ENCODE data around the gene C1RL. TPM values are rescaled to one million over a fixed set of nuclear protein-coding genes. Genes with fewer than 3 reads are reported as not detected.
A peak's percentile ranks its signal among the peaks of the same experiment; 100 is the strongest.

Gene C1RL
- total and polyA plus RNA-seq, 2 experiments from 2014 or later = 26.4 to 64.5 TPM

GRCh38 chr12:7122811-7123769 lies 14.1 kb upstream of the C1RL start:
- peak overlapping the region; percentile 57 for H3K27ac ChIP-seq
- no peak overlapping the region for H2AFZ ChIP-seq
- H3K4me2 ChIP-seq = peak overlapping the region; percentile 33
- no peaks in the 10 kb centered on the region for H3K36me3 ChIP-seq (replicated peaks; ENCODE audit: insufficient read depth, low read depth)
- DNase-seq (ENCODE audit: low spot score) = no peak
- no peaks in the 10 kb centered on the region for H3K4me1 ChIP-seq (ENCODE audit: insufficient read depth)
- H3K4me3 ChIP-seq = no peak overlapping the region
- H3K79me2 ChIP-seq = no peaks in the 10 kb centered on the region
- no peaks in the 10 kb centered on the region for H4K20me1 ChIP-seq (ENCODE audit: insufficient read depth, poor library complexity, severe bottlenecking)
- no peaks in the 10 kb centered on the region for H3K27me3 ChIP-seq
- TF ChIP-seq, protein P1, sequence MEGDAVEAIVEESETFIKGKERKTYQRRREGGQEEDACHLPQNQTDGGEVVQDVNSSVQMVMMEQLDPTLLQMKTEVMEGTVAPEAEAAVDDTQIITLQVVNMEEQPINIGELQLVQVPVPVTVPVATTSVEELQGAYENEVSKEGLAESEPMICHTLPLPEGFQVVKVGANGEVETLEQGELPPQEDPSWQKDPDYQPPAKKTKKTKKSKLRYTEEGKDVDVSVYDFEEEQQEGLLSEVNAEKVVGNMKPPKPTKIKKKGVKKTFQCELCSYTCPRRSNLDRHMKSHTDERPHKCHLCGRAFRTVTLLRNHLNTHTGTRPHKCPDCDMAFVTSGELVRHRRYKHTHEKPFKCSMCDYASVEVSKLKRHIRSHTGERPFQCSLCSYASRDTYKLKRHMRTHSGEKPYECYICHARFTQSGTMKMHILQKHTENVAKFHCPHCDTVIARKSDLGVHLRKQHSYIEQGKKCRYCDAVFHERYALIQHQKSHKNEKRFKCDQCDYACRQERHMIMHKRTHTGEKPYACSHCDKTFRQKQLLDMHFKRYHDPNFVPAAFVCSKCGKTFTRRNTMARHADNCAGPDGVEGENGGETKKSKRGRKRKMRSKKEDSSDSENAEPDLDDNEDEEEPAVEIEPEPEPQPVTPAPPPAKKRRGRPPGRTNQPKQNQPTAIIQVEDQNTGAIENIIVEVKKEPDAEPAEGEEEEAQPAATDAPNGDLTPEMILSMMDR (IDR thresholded peaks at IDR 0.05; ENCODE audit: poor library complexity) = no peak
- no peak for TF ChIP-seq EZH2phosphoT487 (IDR thresholded peaks at IDR 0.05; ENCODE audit: low read depth, severe bottlenecking, unreplicated experiment)
- no peak for TF ChIP-seq EZH2 (IDR thresholded peaks at IDR 0.05; ENCODE audit: borderline replicate concordance)
- H3K9me2 ChIP-seq (replicated peaks; ENCODE audit: insufficient read depth) = no peaks in the 10 kb centered on the region
- H3K9me3 ChIP-seq (ENCODE audit: low read depth) = no peaks in the 10 kb centered on the region
- WGBS (ENCODE audit: low lambda C conversion rate, missing lambda C conversion rate) = 83% methylated on average over 7 of the region's 7 CpGs

- Histone ChIP-seq H2AFZ (no peak overlapping the region), H3K4me1 (ENCODE audit: insufficient read depth) (no peaks in the 10 kb centered on the region), H3K4me3 (no peak overlapping the region), H3K27me3 (no peaks in the 10 kb centered on the region), H3K79me2 (no peaks in the 10 kb centered on the region), H3K9me2 (replicated peaks; ENCODE audit: insufficient read depth) (no peaks in the 10 kb centered on the region), H3K9me3 (ENCODE audit: low read depth) (no peaks in the 10 kb centered on the region), H4K20me1 (ENCODE audit: insufficient read depth, poor library complexity, severe bottlenecking) (no peaks in the 10 kb centered on the region), H3K4me2 (no peak overlapping the region), H3K27ac (no peak overlapping the region), H3K36me3 (replicated peaks; ENCODE audit: insufficient read depth, low read depth) (no peaks in the 10 kb centered on the region)
- WGBS (ENCODE audit: low lambda C conversion rate, missing lambda C conversion rate) = 91% methylated on average over 5 of the region's 5 CpGs
- TF ChIP-seq EZH2phosphoT487 (IDR thresholded peaks at IDR 0.05; ENCODE audit: low read depth, severe bottlenecking, unreplicated experiment) (no peak), EZH2 (IDR thresholded peaks at IDR 0.05; ENCODE audit: borderline replicate concordance) (no peak)
- TF ChIP-seq, protein P1 (IDR thresholded peaks at IDR 0.05; ENCODE audit: poor library complexity) = no peak
- no peak for DNase-seq (ENCODE audit: low spot score)
Measured at GRCh38 chr12:7121324-7121723, 12.3 kb upstream of the C1RL start.

GRCh38 chr12:7120166-7120565 lies 11.2 kb upstream of the C1RL start:
- 91% methylated on average over 5 of the region's 5 CpGs for WGBS (ENCODE audit: low lambda C conversion rate, missing lambda C conversion rate)
- no peak for TF ChIP-seq EZH2 (IDR thresholded peaks at IDR 0.05; ENCODE audit: borderline replicate concordance)
- TF ChIP-seq, protein P1 (IDR thresholded peaks at IDR 0.05; ENCODE audit: poor library complexity) = no peak
- no peak for TF ChIP-seq EZH2phosphoT487 (IDR thresholded peaks at IDR 0.05; ENCODE audit: low read depth, severe bottlenecking, unreplicated experiment)
- no peaks in the 10 kb centered on the region for H4K20me1 ChIP-seq (ENCODE audit: insufficient read depth, poor library complexity, severe bottlenecking)
- no peak overlapping the region for H3K4me2 ChIP-seq
- no peak overlapping the region for H3K27ac ChIP-seq
- no peaks in the 10 kb centered on the region for H3K27me3 ChIP-seq
- no peaks in the 10 kb centered on the region for H3K36me3 ChIP-seq (replicated peaks; ENCODE audit: insufficient read depth, low read depth)
- no peak overlapping the region for H3K4me3 ChIP-seq
- H3K4me1 ChIP-seq (ENCODE audit: insufficient read depth) = no peaks in the 10 kb centered on the region
- no peaks in the 10 kb centered on the region for H3K79me2 ChIP-seq
- no peak overlapping the region for H2AFZ ChIP-seq
- no peaks in the 10 kb centered on the region for H3K9me3 ChIP-seq (ENCODE audit: low read depth)
- H3K9me2 ChIP-seq (replicated peaks; ENCODE audit: insufficient read depth) = no peaks in the 10 kb centered on the region
- no peak for DNase-seq (ENCODE audit: low spot score)

Measured in hepatocyte (in vitro differentiated cells).